ENCODE measurements around the gene SYT4.

The SYT4 gene

DNA sequence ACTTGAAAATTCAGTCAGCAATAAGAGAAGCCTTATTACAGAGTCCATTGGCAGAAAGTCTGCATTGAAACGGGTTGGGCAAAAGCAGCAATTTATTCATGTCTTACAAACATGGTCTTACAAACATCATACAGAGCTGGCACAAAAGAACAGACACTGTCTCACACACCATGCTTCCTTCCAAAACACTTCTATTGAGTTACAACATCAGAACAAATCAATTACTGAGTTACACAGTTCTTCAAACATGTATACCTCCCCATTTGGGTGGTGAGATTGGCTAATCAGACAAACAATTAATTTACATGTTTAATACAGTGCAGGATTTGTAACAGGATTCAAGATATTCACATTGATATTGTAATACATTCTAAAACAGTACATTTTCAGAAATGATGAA is 9.5 kb downstream of the SYT4 start:
- Mint-ChIP-seq H3K36me3 (ENCODE audit: low read depth) (no peaks in the 10 kb centered on the region), H3K9me3 (peaks cover 4% of the 10 kb centered on the region), H3K27me3 (no peaks in the 10 kb centered on the region), H3K4me1 (no peaks in the 10 kb centered on the region), H3K4me3 (no peak overlapping the region), H3K27ac (no peak overlapping the region)
- DNase-seq (no peak), ATAC-seq (no peak)

DNA sequence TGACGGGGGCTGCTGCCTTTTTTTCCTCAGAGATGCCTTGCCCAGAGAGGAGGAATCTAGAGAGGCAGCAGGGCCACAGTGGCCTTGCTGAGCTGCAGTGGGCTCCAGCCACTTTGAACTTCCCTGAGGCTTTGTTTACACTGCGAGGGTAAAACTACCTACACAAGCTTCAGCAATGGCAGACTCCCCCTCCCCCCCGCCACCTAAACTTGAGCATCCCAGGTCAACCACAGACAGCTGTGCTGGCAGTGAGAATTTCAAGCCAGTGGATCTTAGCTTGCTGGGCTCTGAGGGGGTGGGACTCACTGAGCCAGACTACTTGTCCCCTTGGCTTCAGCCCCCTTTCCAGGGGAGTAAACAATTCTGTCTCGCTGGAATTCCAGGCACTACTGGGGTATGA is 11.8 kb downstream of the SYT4 start:
- H3K27ac Mint-ChIP-seq: no peak overlapping the region

GRCh38 chr18:43248610-43249249 is 28.6 kb downstream of the SYT4 start:
- DNase-seq: no peak
- ATAC-seq: no peak
- H3K4me3 Mint-ChIP-seq: no peak overlapping the region
- H3K4me1 Mint-ChIP-seq: no peaks in the 10 kb centered on the region
- H3K27me3 Mint-ChIP-seq: no peaks in the 10 kb centered on the region
- H3K36me3 Mint-ChIP-seq (ENCODE audit: low read depth): no peaks in the 10 kb centered on the region
- H3K9me3 Mint-ChIP-seq: peaks cover 3% of the 10 kb centered on the region
- no peak overlapping the region for H3K27ac Mint-ChIP-seq

More for the DNA sequence above, 11.8 kb downstream of the SYT4 start:
- DNase-seq (no peak), ATAC-seq (no peak)
- Mint-ChIP-seq H3K36me3 (ENCODE audit: low read depth) (no peaks in the 10 kb centered on the region), H3K4me1 (no peaks in the 10 kb centered on the region), H3K4me3 (no peak overlapping the region), H3K9me3 (peaks cover 4% of the 10 kb centered on the region), H3K27me3 (no peaks in the 10 kb centered on the region)

GRCh38 chr18:43247944-43248343 is 29.3 kb downstream of the SYT4 start:
- Mint-ChIP-seq H3K4me3 (no peak overlapping the region), H3K27me3 (no peaks in the 10 kb centered on the region), H3K4me1 (no peaks in the 10 kb centered on the region), H3K36me3 (ENCODE audit: low read depth) (no peaks in the 10 kb centered on the region), H3K27ac (no peak overlapping the region), H3K9me3 (peaks cover 3% of the 10 kb centered on the region)
- ATAC-seq (no peak), DNase-seq (no peak)

DNA sequence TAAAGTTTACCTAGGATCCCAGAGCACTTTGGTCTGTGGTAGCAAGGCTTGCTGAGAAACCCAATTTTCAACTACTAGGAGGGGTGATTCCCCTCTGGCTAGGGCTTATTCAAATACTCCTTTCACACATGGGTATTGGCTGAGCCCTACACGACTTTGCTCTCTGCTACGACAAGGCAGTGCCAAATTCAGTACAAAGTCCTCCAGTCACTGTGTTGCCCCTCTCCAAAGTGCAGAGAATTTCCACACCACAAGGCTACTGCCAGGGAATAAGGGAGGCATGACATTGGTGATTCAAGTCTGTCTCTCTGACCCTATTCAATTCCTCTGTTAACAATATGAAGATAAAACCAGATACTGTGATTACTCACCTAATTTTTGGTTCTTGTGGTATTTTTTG is 38.9 kb downstream of the SYT4 start:
- DNase-seq (no peak), ATAC-seq (no peak)

DNA sequence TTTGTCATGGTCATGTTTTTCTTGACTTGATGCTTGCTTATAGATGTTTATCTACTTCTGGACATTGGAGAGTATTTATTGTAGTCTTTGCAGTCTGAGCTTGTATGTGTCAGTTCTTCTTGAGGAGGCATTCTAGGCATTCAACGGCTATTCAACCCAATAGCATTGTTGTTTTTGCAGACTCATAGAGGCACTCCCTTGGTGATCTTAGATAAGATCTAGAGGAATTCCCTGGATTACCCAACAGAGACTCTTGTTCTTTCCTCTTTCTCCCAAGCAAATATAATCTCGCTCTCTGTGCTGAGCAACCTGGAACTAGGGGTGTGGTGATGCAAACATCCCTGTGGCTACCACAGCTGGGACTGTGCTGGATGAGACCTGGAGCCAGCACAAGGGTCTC is 40.4 kb downstream of the SYT4 start:
- Mint-ChIP-seq H3K27ac (no peak overlapping the region), H3K36me3 (ENCODE audit: low read depth) (no peaks in the 10 kb centered on the region), H3K27me3 (no peaks in the 10 kb centered on the region), H3K4me3 (no peak overlapping the region), H3K4me1 (no peaks in the 10 kb centered on the region), H3K9me3 (peaks cover 9% of the 10 kb centered on the region)
- ATAC-seq (no peak), DNase-seq (no peak)

More for the DNA sequence above, 38.9 kb downstream of the SYT4 start:
- Mint-ChIP-seq H3K27ac (no peak overlapping the region), H3K4me3 (no peak overlapping the region), H3K4me1 (no peaks in the 10 kb centered on the region), H3K27me3 (no peaks in the 10 kb centered on the region), H3K36me3 (ENCODE audit: low read depth) (no peaks in the 10 kb centered on the region), H3K9me3 (peaks cover 5% of the 10 kb centered on the region)

GRCh38 chr18:43234889-43235288 is 42.4 kb downstream of the SYT4 start:
- DNase-seq (no peak), ATAC-seq (no peak)
- H3K4me3 Mint-ChIP-seq: no peak overlapping the region
- no peak overlapping the region for H3K27ac Mint-ChIP-seq
- H3K4me1 Mint-ChIP-seq: no peaks in the 10 kb centered on the region
- H3K36me3 Mint-ChIP-seq (ENCODE audit: low read depth): no peaks in the 10 kb centered on the region
- no peaks in the 10 kb centered on the region for H3K27me3 Mint-ChIP-seq
- H3K9me3 Mint-ChIP-seq: peaks cover 10% of the 10 kb centered on the region

- Mint-ChIP-seq H3K27ac (no peak overlapping the region), H3K27me3 (no peaks in the 10 kb centered on the region), H3K9me3 (no peaks in the 10 kb centered on the region), H3K4me3 (no peak overlapping the region), H3K36me3 (ENCODE audit: low read depth) (no peaks in the 10 kb centered on the region), H3K4me1 (no peaks in the 10 kb centered on the region)
- no peak for ATAC-seq
- DNase-seq: no peak
Measured at GRCh38 chr18:43222501-43222900, 54.8 kb downstream of the SYT4 start.

- no peaks in the 10 kb centered on the region for H3K27me3 Mint-ChIP-seq
- ATAC-seq (no peak), DNase-seq (no peak)
- no peaks in the 10 kb centered on the region for H3K36me3 Mint-ChIP-seq (ENCODE audit: low read depth)
- H3K27ac Mint-ChIP-seq: no peak overlapping the region
- peaks cover 4% of the 10 kb centered on the region for H3K9me3 Mint-ChIP-seq
- no peaks in the 10 kb centered on the region for H3K4me1 Mint-ChIP-seq
- H3K4me3 Mint-ChIP-seq: no peak overlapping the region
Measured at GRCh38 chr18:43220691-43221090, 56.6 kb downstream of the SYT4 start.
